ENCODE data around the gene USP25. TPM values are rescaled to one million over a fixed set of nuclear protein-coding genes. Genes with fewer than 3 reads are reported as not detected.

The USP25 gene
- total RNA-seq, 4 donors from 2014 or later = 37.4 to 107 (median 69.2) TPM

- 81 to 100% methylated on average over 1 to 3 of the region's 3 CpGs for WGBS, 2 donors (ENCODE audit: low coverage in 1 of 2)
- H3K9me3 ChIP-seq = no peaks in the 10 kb centered on the region
- intact Hi-C loops (cut with DNase I; ENCODE audit: low total_unique reads) (no loop called here), in situ Hi-C loops (cut with MboI; ENCODE audit: low pct_ligation_motif_present in 1 of 4, low pct_unique_long_range_greater_than_20kb in 1 of 4, low sequenced_read_pairs in 3 of 4) (no loop called here)
- H3K27ac ChIP-seq = no peak overlapping the region
- no peaks in the 10 kb centered on the region for H3K4me1 ChIP-seq
- no peaks in the 10 kb centered on the region for H3K36me3 ChIP-seq
- no peaks in the 10 kb centered on the region for H3K27me3 ChIP-seq
- DNase-seq = no peak
- no peak for TF ChIP-seq POLR2A (IDR thresholded peaks at IDR 0.05)
- no peak for TF ChIP-seq CTCF (IDR thresholded peaks at IDR 0.05)
- no peak for TF ChIP-seq POLR2AphosphoS5 (IDR thresholded peaks at IDR 0.05)
- TF ChIP-seq EP300 (IDR thresholded peaks at IDR 0.05; ENCODE audit: low read depth) = no peak
- H3K4me3 ChIP-seq = no peak overlapping the region
Measured at GRCh38 chr21:15687208-15687607, 42.6 kb upstream of the USP25 start.

GRCh38 chr21:15688016-15688415, 41.8 kb upstream of the USP25 start:
- intact Hi-C loops (cut with DNase I; ENCODE audit: low total_unique reads) = no loop called here

GRCh38 chr21:15688809-15689208, 41.0 kb upstream of the USP25 start:
- no peak for TF ChIP-seq CTCF (IDR thresholded peaks at IDR 0.05)
- no peak for TF ChIP-seq POLR2AphosphoS5 (IDR thresholded peaks at IDR 0.05)
- TF ChIP-seq EP300 (IDR thresholded peaks at IDR 0.05; ENCODE audit: low read depth) = no peak
- TF ChIP-seq POLR2A (IDR thresholded peaks at IDR 0.05) = no peak
- no peaks in the 10 kb centered on the region for H3K9me3 ChIP-seq
- no peak overlapping the region for H3K27ac ChIP-seq
- intact Hi-C loops (cut with DNase I; ENCODE audit: low total_unique reads) = no loop called here
- no peaks in the 10 kb centered on the region for H3K4me1 ChIP-seq
- no peak overlapping the region for H3K4me3 ChIP-seq
- in situ Hi-C loops (cut with MboI; ENCODE audit: low pct_ligation_motif_present in 1 of 4, low pct_unique_long_range_greater_than_20kb in 1 of 4, low sequenced_read_pairs in 3 of 4) = no loop called here
- DNase-seq = no peak
- WGBS, 2 donors (ENCODE audit: low coverage in 1 of 2) = 61 to 71% methylated on average over 2 of the region's 2 CpGs
- no peaks in the 10 kb centered on the region for H3K27me3 ChIP-seq
- no peaks in the 10 kb centered on the region for H3K36me3 ChIP-seq

More at GRCh38 chr21:15688016-15688415, 41.8 kb upstream of the USP25 start:
- Histone ChIP-seq H3K27ac (no peak overlapping the region), H3K4me3 (no peak overlapping the region), H3K36me3 (no peaks in the 10 kb centered on the region), H3K27me3 (no peaks in the 10 kb centered on the region), H3K9me3 (no peaks in the 10 kb centered on the region), H3K4me1 (no peaks in the 10 kb centered on the region)
- TF ChIP-seq POLR2A (IDR thresholded peaks at IDR 0.05) = no peak
- TF ChIP-seq CTCF (IDR thresholded peaks at IDR 0.05) = no peak
- TF ChIP-seq EP300 (IDR thresholded peaks at IDR 0.05; ENCODE audit: low read depth) = no peak
- TF ChIP-seq POLR2AphosphoS5 (IDR thresholded peaks at IDR 0.05) = no peak
- in situ Hi-C loops (cut with MboI; ENCODE audit: low pct_ligation_motif_present in 1 of 4, low pct_unique_long_range_greater_than_20kb in 1 of 4, low sequenced_read_pairs in 3 of 4) = no loop called here
- 80 to 87% methylated on average over 3 of the region's 3 CpGs for WGBS, 2 donors (ENCODE audit: low coverage in 1 of 2)
- no peak for DNase-seq

- Histone ChIP-seq H3K4me3 (no peak overlapping the region), H3K27ac (no peak overlapping the region), H3K4me1 (no peaks in the 10 kb centered on the region), H3K27me3 (no peaks in the 10 kb centered on the region), H3K9me3 (no peaks in the 10 kb centered on the region), H3K36me3 (no peaks in the 10 kb centered on the region)
- intact Hi-C loops (cut with DNase I; ENCODE audit: low total_unique reads) (no loop called here), in situ Hi-C loops (cut with MboI; ENCODE audit: low pct_ligation_motif_present in 1 of 4, low pct_unique_long_range_greater_than_20kb in 1 of 4, low sequenced_read_pairs in 3 of 4) (no loop called here)
- DNase-seq = no peak
- TF ChIP-seq CTCF (IDR thresholded peaks at IDR 0.05) (no peak), POLR2AphosphoS5 (IDR thresholded peaks at IDR 0.05) (no peak), POLR2A (IDR thresholded peaks at IDR 0.05) (no peak), EP300 (IDR thresholded peaks at IDR 0.05; ENCODE audit: low read depth) (no peak)
- WGBS, 2 donors (ENCODE audit: low coverage in 1 of 2) = 90 to 100% methylated on average over 1 to 2 of the region's 2 CpGs
Measured at GRCh38 chr21:15692711-15693110, 37.1 kb upstream of the USP25 start.
